K562 (cell line): ENCODE data around the gene COX6A1. TPM values are rescaled to one million over a fixed set of nuclear protein-coding genes. Genes with fewer than 3 reads are reported as not detected.

ENCODE experiments used
- E2F6 ChIP-seq, 2 experiments: IDR thresholded peaks; 2 replicates each; pipeline ENCODE4 v1.6.1; 2011; ENCODE audit warnings: borderline replicate concordance in 1 of 2, control low read depth in 1 of 2, low read depth in 1 of 2, low read length in 1 of 2, mild to moderate bottlenecking in 1 of 2, mixed read lengths in 1 of 2, moderate library complexity in 1 of 2; ENCODE audit not compliant: insufficient read depth in 1 of 2, insufficient read length in 1 of 2, poor library complexity in 1 of 2, severe bottlenecking in 1 of 2; ENCODE audit errors: extremely low read depth in 1 of 2
- HOMEZ ChIP-seq: fragments of 250-450 bp; sonication (Bioruptor Pico); IDR thresholded peaks from 2 replicates; pipeline ENCODE4 v1.4.0; 2020; ENCODE audit warnings: mild to moderate bottlenecking, moderate library complexity
- MIER1 ChIP-seq: fragments of 450-650 bp; IDR thresholded peaks from 2 replicates; pipeline ENCODE4 v1.6.1; 2016; ENCODE audit warnings: antibody characterized with exemption, mild to moderate bottlenecking, low read depth
- MYBL2 ChIP-seq, 2 experiments: fragments of 450-650 bp in 1 of 2; sonication (generic) in 1 of 2; formaldehyde crosslinking in 1 of 2; IDR thresholded peaks; 2 replicates each; pipeline versions ENCODE4 v1.6.1 to v1.8.1; 2017 to 2022; ENCODE audit warnings: borderline replicate concordance in 1 of 2, inconsistent platforms in 1 of 2, low read depth in 1 of 2, mild to moderate bottlenecking in 1 of 2, missing genetic modification reagents in 1 of 2, moderate library complexity in 1 of 2
- MYNN ChIP-seq, 2 experiments: sonication (generic); formaldehyde crosslinking in 1 of 2; IDR thresholded peaks; 2 replicates each; pipeline versions ENCODE4 v1.5.0 to v1.6.1; 2016 to 2020; ENCODE audit warnings: antibody characterized with exemption in 1 of 2, missing genetic modification reagents in 1 of 2
- NR2F6 ChIP-seq: fragments of 450-650 bp; formaldehyde crosslinking; IDR thresholded peaks from 2 replicates; pipeline ENCODE4 v1.4.0; 2020; ENCODE audit warnings: mild to moderate bottlenecking
- PATZ1 ChIP-seq: fragments of 250-450 bp; sonication (Bioruptor Pico); IDR thresholded peaks from 2 replicates; pipeline ENCODE4 v1.5.0; 2020; ENCODE audit warnings: mild to moderate bottlenecking, borderline replicate concordance
- RFX5 ChIP-seq: IDR thresholded peaks from 2 replicates; pipeline ENCODE4 v1.6.1; 2011; ENCODE audit warnings: low read depth, mild to moderate bottlenecking, improper control_type of control experiment, low read length
- RHOXF2B ChIP-seq: fragments of 250-450 bp; sonication (Bioruptor Pico); conservative IDR thresholded peaks from 2 replicates; pipeline ENCODE4 v1.5.1; 2021
- SRSF9 ChIP-seq: fragments of 200-400 bp; formaldehyde crosslinking; IDR thresholded peaks from 2 replicates; pipeline ENCODE4 v1.6.1; 2017; ENCODE audit warnings: low read depth, low read length, borderline replicate concordance
- TCF7 ChIP-seq: sonication (generic); IDR thresholded peaks from 2 replicates; pipeline ENCODE4 v1.6.1; 2016; ENCODE audit warnings: antibody characterized with exemption, borderline replicate concordance
- ZBTB1 ChIP-seq: sonication (generic); formaldehyde crosslinking; IDR thresholded peaks from 2 replicates; pipeline ENCODE4 v1.8.1; 2023; ENCODE audit warnings: missing genetic modification reagents, low read depth, mild to moderate bottlenecking, borderline replicate concordance
- ZNF165 ChIP-seq: fragments of 250-450 bp; sonication (Bioruptor Pico); IDR thresholded peaks from 2 replicates; pipeline ENCODE4 v1.4.0; 2020; ENCODE audit warnings: borderline replicate concordance
- ZNF217 ChIP-seq: sonication (generic); formaldehyde crosslinking; IDR thresholded peaks from 2 replicates; pipeline ENCODE4 v1.8.0; 2022; ENCODE audit warnings: mild to moderate bottlenecking, missing genetic modification reagents
- ZNF785 ChIP-seq: fragments of 250-450 bp; sonication (Bioruptor Pico); IDR thresholded peaks from 2 replicates; pipeline ENCODE4 v1.4.0; 2020; ENCODE audit warnings: mild to moderate bottlenecking
- polyA plus RNA-seq, 8 experiments: library from polyadenylated mRNA; depleted of rRNA in 4 of 8; stranded (reverse) in 5 of 8; unstranded in 3 of 8; fragments of >200 nt; fragmentation: Nextera tagmentation in 2 of 8; fragmentation: Illumina TruSeq in 1 of 8; extraction: Ambion mirVana in 2 of 8; extraction: Trizol in 1 of 8; gene quantifications; 2 replicates each; pipeline versions ENCODE4 v1.2.1 to v1.2.3, GENCODE V29; 2011 to 2014; ENCODE audit warnings: inconsistent platforms in 1 of 8, missing spikeins in 1 of 8
- total RNA-seq, 7 experiments: library from RNA; depleted of rRNA in 6 of 7; stranded (reverse); fragments of >200 nt in 6 of 7; fragmentation: Illumina TruSeq in 2 of 7; extraction: Trizol in 2 of 7; gene quantifications; 2 replicates each; pipeline versions ENCODE4 v1.2.1 to v1.2.3, GENCODE V29; 2011 to 2021; ENCODE audit warnings: low replicate concordance in 1 of 7
- TF ChIP-seq, protein P1 (sequence below): conservative IDR thresholded peaks from 2 replicates; pipeline ENCODE4 v1.6.1; 2011; ENCODE audit warnings: low read depth, mild to moderate bottlenecking, low read length; ENCODE audit not compliant: control insufficient read depth
- TF ChIP-seq, protein P2 (sequence below): fragments of 250-450 bp; sonication (Bioruptor Pico); IDR thresholded peaks from 2 replicates; pipeline ENCODE4 v1.8.0; 2021; ENCODE audit warnings: borderline replicate concordance, mild to moderate bottlenecking, moderate library complexity; ENCODE audit not compliant: poor library complexity, severe bottlenecking

Gene COX6A1
- total and polyA plus RNA-seq, 9 of the 15 experiments (the other 6 are each of a cell fraction or from before 2014, with no cell fraction given), result 414 to 4,142 (median 931) TPM

GRCh38 chr12:120437735-120438494 lies at the start of gene COX6A1 (continued):
- no peak for TF ChIP-seq ZNF217 (CRISPR knock-in tag)
- no peak for TF ChIP-seq HOMEZ
- no peak for TF ChIP-seq MIER1
- no peak for TF ChIP-seq PATZ1 (CRISPR knock-in tag)
- TF ChIP-seq, protein P1, sequence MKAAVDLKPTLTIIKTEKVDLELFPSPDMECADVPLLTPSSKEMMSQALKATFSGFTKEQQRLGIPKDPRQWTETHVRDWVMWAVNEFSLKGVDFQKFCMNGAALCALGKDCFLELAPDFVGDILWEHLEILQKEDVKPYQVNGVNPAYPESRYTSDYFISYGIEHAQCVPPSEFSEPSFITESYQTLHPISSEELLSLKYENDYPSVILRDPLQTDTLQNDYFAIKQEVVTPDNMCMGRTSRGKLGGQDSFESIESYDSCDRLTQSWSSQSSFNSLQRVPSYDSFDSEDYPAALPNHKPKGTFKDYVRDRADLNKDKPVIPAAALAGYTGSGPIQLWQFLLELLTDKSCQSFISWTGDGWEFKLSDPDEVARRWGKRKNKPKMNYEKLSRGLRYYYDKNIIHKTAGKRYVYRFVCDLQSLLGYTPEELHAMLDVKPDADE, result peak; percentile 29; the same call in 1 of the 2 replicates
- peak; percentile 80; the same call in 1 of the 2 replicates for TF ChIP-seq ZNF165 (CRISPR knock-in tag)
- no peak for TF ChIP-seq ZNF785 (CRISPR knock-in tag)
- TF ChIP-seq RFX5, result no peak
- no peak for TF ChIP-seq SRSF9
- no peak for TF ChIP-seq MYNN (IDR thresholded peaks at IDR 0.05)
- no peak for TF ChIP-seq MYNN (CRISPR knock-in tag; IDR thresholded peaks at IDR 0.05)
- TF ChIP-seq NR2F6, result 0 out of 2 replicates have a peak, but pooled peaks have one; percentile 46
- TF ChIP-seq E2F6 (IDR thresholded peaks at IDR 0.05; ENCODE audit: borderline replicate concordance in 1 of 2, extremely low read depth in 1 of 2, insufficient read depth in 1 of 2, insufficient read length in 1 of 2, low read depth in 1 of 2, low read length in 1 of 2, poor library complexity in 1 of 2, severe bottlenecking in 1 of 2), result peak; percentile 38 to 58
- 0 out of 2 replicates have a peak, but pooled peaks have one; percentile 29 for TF ChIP-seq RHOXF2B (CRISPR knock-in tag)
- no peak for TF ChIP-seq MYBL2 (IDR thresholded peaks at IDR 0.05; ENCODE audit: low read depth)
- no peak for TF ChIP-seq MYBL2 (CRISPR knock-in tag; IDR thresholded peaks at IDR 0.05; ENCODE audit: borderline replicate concordance)
- peak; percentile 45; the same call in 1 of the 2 replicates for TF ChIP-seq TCF7
- no peak; the same call in 1 of the 2 replicates for TF ChIP-seq ZBTB1 (CRISPR knock-in tag)
- TF ChIP-seq, protein P2, sequence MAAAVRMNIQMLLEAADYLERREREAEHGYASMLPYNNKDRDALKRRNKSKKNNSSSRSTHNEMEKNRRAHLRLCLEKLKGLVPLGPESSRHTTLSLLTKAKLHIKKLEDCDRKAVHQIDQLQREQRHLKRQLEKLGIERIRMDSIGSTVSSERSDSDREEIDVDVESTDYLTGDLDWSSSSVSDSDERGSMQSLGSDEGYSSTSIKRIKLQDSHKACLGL (CRISPR knock-in tag), result no peak
